GM21360 (cell line): ENCODE measurements around the gene UBAP1L.
"Not testable (repeated sequence)": the region's sequence is repeated elsewhere in the genome, so short reads cannot be mapped to it uniquely, and the experiment has no call there.

ENCODE experiments used
- ATAC-seq: cut with Tn5 transposase; IDR thresholded peaks from one replicate; pipeline ENCODE4 v1.9.1; 2021; ENCODE audit warnings: mild to moderate bottlenecking, moderate library complexity; ENCODE audit not compliant: unreplicated experiment

The UBAP1L gene

DNA sequence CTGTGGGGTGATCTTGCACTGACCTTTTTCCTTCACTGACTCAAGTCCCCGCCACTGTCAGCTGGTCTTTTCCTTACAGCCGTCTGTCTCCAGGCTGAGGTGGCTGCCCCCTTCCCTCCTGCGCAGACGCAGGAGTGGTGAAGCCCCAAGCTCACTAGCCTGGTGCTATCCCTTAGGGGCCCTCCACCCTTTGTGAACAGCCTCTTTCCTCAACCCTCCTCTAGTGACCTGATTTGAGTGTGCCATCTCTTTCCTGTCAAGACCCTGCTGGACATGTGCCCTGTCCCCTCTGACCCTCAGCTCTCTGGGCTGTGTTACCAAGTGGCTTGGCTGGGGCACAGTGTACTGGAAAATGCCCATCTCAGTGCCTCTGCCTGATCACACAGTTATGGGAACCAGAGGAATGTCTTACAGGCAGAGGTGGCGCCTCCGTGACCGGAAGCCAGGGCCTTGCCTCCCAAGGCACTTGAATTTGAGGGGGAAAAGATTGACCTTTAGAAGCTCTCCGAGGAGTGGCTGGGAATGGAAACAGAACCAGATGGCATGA is 29.7 kb downstream of the UBAP1L start:
- no peak for ATAC-seq

- ATAC-seq: no peak
Measured at GRCh38 chr15:65084500-65085206, 30.3 kb downstream of the UBAP1L start.

DNA sequence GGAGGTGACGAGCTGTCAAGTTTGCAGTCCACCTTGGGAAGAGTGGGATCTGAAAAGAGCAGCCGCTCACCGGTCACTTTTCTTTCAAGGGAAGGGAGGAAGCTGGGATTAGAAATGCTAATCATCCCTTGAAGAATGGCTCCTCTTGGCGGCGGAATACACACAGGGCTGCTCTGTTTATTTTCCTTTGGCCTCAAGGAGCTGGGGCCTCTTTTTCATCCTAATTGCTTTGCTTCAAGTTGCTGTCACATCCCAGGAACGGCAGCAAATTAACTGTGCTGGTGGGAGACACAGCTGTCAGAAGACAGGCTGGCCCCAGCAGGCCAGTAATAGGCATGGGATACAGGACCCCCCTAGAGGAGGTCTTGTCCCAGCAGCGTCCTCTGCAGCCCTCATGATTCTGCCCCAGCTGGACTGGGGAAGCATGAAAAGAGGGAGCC is 31.7 kb downstream of the UBAP1L start:
- ATAC-seq: no peak

GRCh38 chr15:65082303-65082953 is 32.6 kb downstream of the UBAP1L start:
- no peak for ATAC-seq

- ATAC-seq: no peak
Measured at GRCh38 chr15:65081758-65082157, 33.2 kb downstream of the UBAP1L start.

GRCh38 chr15:65081270-65081669 is 33.7 kb downstream of the UBAP1L start:
- ATAC-seq: no peak

DNA sequence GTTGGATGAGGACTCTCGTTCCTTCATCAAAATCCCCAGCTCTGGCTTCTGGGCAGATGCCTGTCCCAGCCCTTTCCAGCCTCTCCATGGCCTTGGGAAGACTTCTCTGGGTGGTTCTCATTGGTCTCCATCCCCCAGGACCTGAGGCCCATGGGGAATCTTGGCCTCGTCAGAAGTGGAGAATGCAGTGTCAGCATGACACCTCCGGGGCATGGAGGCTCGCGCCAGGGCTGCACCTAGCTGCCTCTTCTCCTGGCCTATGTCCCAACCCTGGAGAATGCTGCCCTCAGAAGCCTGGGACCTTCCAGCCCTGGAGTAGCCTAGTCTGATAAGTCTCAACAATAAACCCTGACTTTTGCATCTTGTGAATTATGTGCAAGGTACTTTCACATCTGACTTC is 35.4 kb downstream of the UBAP1L start:
- ATAC-seq: no peak

GRCh38 chr15:65077981-65078352 is 37.0 kb downstream of the UBAP1L start:
- ATAC-seq: no peak

DNA sequence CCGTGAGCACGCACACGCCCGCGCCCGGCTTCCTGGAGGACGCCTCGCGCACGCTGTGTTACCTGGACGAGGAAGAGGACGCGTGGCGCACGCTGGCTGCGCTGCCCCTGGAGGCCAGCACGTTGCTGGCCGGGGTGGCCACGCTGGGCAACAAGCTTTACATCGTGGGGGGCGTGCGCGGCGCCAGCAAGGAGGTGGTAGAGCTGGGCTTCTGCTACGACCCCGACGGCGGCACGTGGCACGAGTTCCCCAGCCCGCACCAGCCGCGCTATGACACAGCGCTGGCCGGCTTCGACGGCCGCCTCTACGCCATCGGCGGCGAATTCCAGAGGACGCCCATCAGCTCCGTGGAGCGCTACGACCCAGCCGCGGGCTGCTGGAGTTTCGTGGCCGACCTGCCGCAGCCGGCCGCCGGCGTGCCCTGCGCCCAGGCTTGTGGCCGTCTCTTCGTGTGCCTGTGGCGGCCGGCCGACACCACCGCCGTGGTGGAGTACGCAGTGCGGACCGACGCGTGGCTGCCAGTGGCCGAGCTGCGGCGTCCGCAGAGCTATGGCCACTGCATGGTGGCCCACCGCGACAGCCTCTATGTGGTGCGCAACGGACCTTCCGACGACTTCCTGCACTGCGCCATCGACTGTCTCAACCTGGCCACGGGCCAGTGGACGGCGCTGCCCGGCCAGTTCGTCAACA is 37.6 kb downstream of the UBAP1L start:
- ATAC-seq: no peak

GRCh38 chr15:65076486-65077290 is 38.3 kb downstream of the UBAP1L start, which contains the start of gene KBTBD13:
KBTBD13 (plus strand) TSS chr15:65076746; CDS start chr15:65076816, 70 bp downstream.
- ATAC-seq: no peak

- ATAC-seq: not testable (repeated sequence)
Measured at GRCh38 chr15:65075607-65076395, 39.2 kb downstream of the UBAP1L start.

GRCh38 chr15:65074946-65075345 is 40.1 kb downstream of the UBAP1L start:
- ATAC-seq: not testable (repeated sequence)

DNA sequence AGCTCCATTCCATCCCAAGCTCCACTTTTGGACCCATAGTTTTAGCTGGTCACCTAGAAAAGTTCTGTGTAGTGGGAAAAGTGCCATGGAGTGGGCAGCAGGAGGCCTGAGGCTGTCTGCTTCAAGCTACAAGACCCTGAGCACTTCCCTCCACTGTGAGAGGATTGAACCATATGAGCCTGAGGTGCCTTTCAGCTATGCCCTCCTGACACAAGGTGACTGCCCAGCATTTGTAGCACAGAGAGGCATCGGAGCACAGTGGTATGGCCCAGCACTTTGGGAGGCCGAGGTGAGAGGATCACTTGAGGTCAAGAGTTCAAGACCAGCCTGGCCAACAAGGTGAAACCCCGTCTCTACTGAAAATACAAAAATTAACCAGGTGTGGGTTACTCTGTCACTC is 42.4 kb downstream of the UBAP1L start:
- ATAC-seq: no peak

GRCh38 chr15:65072027-65072426 is 43.0 kb downstream of the UBAP1L start:
- no peak for ATAC-seq

DNA sequence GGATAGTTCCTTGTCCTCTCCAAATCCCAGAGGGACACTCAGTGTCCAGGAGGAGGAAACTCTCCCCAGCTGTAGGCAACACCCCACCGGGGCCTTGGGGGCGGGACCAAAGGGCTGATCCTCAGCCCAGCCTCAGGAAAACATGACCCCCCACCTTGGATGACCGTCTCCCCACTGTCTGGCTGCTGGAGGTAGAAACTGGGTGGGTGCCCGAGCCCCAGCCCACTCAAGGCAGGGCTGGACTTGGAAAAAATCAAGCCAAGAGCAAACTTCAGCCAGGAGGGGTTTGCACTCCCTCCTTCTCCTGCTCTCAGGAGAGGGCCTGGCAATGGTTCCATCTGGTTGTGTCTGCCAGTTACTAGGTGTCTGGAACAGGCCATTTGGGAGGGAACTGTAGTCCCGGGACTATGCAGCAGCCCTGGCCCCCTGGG is 43.6 kb downstream of the UBAP1L start:
- no peak for ATAC-seq

- ATAC-seq: no peak
Measured at GRCh38 chr15:65069779-65070546, 45.0 kb downstream of the UBAP1L start.

DNA sequence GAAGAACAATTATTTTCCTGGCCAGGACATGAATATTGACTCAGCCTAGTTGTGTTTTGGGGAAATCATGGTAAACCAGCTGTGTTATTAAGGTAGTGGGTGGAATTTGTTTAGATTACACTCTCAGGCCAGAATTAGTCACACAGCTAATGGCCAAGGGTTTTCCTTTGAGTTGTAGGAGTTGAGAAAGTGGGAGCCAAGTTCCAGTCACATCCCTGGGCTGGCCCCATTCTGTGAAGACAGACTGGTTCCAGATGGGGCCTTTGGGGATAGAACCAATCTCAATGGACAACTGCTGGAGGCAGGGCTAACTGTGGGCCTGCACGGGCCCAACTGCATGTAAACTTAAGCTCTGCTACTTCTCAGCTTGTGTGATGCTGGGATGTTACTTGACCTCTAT is 45.8 kb downstream of the UBAP1L start:
- no peak for ATAC-seq

- no peak for ATAC-seq
Measured at GRCh38 chr15:65068403-65068788, 46.6 kb downstream of the UBAP1L start.
